Ovary (tissue), 3 donors: ENCODE data around the gene ITGA6.

Experiments used
- CTCF ChIP-seq, 3 donors: fragments of 450-650 bp in 2 of 3; fragments of 200-600 bp in 1 of 3; IDR thresholded peaks; one replicate each; pipeline versions ENCODE4 v1.5.1 to v1.8.0; 2016 to 2022; ENCODE audit warnings: antibody characterized with exemption in 3 of 3, mild to moderate bottlenecking in 1 of 3
- EP300 ChIP-seq: sonication (generic); formaldehyde crosslinking; IDR thresholded peaks from one replicate; pipeline ENCODE4 v1.6.1; 2017; ENCODE audit warnings: antibody characterized with exemption
- donor health status: DM: no; HTN: no; CAD: no.

GRCh38 chr2:172452845-172453244 lies 25.5 kb downstream of the ITGA6 start:
- TF ChIP-seq CTCF (IDR thresholded peaks at IDR 0.05) (no peak), EP300 (no peak)
